Activated T-cell treated with anti-CD3 and anti-CD28 coated beads, Interleukin-2, amount 50 U/mL, for 48 hours (primary cell): Measurements from ENCODE around the gene BSN.

Experiments
- DNase-seq, 2 experiments: peaks; one replicate each; pipeline ENCODE4 v3.0.0-alpha.2; 2020

BSN gene

DNA sequence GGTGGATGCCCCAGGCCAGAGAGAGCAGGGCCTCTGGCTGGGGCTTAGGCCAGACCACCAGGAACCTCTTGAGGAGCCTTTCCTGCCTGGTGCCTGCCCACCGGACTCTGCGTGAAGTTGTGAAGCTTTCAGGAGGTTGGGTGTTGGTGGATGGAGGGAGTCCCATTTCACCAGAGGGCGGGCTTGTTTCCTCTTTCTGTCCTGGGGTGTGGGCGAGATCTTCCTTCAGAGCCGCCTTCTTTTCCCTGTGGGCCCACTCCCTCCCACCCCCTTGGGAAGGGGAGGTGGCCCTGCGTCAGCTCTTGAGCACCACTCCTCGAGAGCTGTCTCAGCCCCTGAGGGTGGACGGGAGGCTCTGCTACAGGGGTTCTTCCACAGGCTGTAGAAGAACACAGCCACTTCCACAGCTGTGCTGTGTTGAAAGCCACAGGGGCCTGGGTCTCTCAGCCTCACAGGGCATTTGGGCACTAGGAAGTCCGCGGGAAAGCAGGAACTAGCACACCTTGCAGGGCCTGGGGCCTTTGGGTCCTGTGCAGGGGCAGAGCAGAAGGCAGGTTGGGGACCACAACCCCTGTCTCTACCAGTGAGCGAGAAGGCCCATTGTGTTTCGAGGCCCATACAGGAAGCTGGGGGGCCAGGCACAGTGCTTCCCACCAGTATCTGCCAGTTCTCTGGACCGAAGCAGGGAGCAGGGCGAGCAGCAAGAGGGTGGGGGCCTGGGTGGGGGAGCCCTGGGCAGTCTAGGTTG is 163.1 kb downstream of the BSN start:
- no peak for DNase-seq

DNA sequence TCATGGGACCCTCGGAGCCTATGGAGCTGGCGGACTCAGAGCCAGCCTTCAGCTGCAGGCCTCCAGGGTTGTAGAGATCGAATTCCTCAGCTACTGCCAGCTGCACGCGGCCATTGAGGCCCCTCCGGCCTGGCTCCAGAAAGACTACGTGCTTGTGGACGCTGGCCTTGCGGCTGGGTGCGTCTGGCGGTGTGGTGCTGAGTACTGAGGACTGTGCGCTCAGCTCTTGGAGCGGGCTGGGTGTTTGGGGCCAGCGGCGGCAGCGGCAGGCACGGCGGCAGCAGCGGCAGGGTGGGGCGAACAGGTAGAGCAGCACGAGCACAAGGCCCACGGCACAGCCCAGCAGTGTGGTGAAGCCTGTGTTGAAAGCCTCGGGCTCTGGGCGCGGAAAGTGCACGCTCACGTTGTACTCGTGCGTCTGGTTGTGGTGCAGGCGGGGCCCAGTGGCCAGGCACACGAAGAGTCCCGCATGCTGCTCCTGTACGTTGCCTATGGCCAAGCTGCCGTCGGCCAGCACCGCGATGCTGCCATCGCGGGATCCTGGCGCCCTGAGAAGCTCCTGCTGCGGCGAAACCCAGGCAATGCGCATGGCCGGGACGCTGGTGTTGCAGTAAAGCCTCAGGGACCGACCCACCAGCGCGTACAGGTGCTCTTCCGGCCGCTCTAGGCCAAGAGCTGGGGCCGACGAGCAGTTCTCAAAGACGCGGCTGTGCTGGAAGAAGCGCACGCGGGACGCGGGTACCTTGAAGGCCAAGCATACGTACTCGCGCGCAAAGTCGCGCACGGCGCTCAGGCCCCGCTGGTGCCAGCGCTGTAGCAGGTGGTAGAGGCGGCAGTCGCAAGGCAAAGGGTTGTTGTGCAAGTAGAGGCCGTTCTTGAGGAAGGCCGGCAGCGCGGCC is 163.9 kb downstream of the BSN start:
- no peak for DNase-seq

DNA sequence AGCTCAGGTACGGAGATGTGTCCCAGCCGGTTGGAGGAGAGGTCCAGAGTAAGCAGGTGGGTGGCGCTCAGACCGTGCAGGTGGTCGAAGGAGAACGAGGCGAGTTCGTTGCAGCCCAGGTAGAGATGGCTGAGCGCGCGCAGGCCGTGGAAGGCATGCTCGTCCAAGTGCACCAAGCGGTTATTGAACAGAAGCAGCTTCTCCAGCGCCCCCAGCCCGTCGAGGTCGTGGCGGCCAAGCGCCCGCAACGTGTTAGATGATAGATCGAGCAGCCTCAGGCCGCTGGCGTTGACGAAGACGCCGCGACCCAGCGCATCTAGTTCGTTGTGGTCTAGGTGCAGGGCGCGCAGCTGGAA is 164.6 kb downstream of the BSN start:
- DNase-seq = no peak

DNA sequence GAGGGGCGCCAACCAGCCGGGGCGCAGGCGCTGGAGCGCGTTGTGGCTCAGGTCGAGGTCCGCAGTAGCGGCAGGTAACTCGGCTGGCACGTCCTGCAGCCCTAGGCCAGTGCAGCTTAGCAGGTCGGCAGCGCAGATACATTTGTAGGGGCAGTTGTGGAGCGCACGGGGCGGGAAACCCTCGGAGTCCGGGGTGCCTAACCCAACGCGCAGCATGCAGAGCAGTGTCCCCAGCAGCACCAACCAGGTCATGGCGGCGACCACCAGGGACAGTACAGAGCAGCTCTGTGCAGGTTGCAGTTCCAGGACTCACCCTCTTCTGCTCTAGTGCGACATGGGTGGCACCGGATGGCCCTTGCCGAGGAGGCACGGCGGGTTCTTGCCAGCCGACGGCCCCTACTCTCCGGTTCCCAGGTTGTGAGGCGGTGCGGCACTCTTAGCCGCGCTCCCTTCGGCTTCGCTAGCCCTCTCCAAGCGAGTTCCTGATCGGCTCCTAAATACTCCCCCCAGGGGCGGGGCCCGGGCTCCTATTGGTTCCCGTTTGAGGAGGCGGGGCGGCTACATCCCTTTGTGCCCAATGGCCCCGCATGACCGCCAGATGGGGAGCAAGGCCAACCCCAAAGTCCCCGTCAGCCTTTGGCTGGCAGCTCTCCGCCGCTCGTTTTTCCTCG is 165.1 kb downstream of the BSN start, which contains the start of gene AMIGO3:
Gene AMIGO3 (minus strand): TSS at position 471 of the 671 bp plus-strand sequence. CDS start 219 bp downstream, at position 252.
- DNase-seq = peak; percentile 95
